Stimulated activated CD4-positive, alpha-beta T cell treated with anti-CD3 and anti-CD28 coated beads, Interleukin-15, amount 100 ng/mL, for 24 hours (primary cell): ENCODE measurements around the gene SF3B2.
"Not testable (repeated sequence)": the region's sequence is repeated elsewhere in the genome, so short reads cannot be mapped to it uniquely, and the experiment has no call there.

ENCODE experiments used
- DNase-seq: peaks from one replicate; pipeline ENCODE4 v3.0.0-alpha.2; 2020

SF3B2 gene

GRCh38 chr11:66016793-66017177 is 35.4 kb upstream of the SF3B2 start:
- no peak for DNase-seq

GRCh38 chr11:66017321-66017720 is 34.8 kb upstream of the SF3B2 start:
- DNase-seq = no peak

DNA sequence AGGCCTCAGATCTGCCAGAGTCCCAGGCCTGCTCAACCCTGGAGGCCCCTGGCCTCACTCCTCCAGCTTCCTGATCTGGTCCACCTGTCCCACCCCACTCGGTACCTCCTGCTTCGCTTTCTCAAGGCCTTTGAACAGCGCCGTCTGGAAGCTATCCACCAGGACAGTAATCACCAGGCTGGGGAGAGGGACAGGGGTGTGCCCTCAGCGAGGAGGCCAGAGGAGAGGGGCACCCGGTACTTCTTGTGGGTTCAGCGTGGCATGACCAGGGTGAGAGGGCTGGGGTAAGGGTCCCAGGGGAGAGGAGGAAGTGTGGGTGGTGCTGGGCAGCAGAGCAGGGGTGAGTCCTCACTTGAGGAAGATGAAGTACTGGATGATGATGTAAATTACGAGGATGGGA is 32.0 kb upstream of the SF3B2 start:
- no peak for DNase-seq

DNA sequence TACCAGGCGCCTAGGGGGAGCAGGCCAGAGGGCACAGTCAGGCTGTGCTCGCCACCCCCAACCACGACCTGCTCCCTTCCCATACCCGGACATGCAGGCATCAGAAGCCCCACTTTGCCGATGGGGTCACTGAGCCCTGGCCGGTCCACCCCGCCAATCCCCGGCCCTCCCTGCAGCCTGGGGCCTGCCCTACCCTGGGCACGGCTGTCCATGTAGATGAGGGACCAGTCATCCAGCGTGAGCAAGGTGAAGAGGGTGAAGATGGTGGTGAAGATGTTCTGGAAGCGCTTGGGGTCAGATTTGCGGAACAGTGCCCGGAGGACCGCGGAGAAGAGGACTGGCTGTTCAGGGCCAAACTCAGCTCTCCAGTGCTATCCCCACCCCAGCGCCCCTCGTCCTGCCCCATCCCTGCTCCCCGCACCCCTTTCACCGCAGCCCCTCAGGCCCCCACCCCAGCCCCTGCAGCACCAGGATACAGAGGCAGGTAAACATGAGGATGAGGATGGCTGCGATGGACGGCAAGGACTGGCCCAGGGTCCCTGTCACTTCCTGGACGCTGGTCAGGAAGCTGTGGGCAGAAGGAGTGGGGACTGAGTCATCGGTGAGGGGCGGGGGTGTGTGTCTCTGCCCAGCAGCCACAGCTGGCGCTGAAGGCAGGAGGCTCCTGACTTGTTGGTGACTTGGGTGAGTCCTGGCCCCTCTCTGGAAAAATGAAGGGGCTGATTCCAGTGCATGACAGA is 31.4 kb upstream of the SF3B2 start:
- DNase-seq = no peak

DNA sequence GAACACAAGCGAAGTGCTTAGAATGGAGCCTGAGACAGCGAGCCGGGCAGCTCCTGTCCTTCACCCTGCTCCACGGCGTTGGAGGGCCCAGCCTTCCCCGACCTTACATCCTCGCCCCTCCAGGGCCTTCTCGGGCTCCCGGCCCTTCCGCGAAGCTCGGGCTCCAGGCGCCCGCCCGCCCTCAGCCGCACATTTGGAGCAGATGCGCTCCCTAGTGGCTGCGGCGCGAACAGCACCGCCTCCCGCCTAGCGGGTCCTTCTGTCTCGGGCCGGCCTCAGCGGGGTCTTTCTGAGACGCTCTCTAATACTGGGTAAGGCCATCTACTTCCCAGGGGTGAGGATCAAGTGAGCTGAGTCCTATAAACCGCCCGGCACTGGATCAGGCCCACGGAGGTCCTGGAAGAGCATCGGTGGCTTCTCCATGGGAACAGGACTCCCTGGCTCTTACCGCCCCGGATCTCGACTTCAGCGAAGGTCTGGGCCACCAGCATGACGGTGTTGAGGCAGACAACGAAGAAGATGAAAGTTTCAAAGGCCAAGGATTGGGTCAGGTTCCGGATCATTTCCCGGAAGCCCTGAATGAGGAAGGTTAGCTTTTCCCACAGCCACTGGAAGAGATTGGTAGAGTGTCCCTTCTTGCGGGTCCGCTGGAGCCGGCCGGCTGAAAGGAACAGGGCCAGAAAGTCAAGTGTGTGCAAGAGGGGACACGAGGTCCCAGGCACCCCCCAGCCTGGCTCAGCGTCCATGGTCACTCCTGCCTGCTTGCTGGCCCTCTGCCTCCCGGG is 29.6 kb upstream of the SF3B2 start:
- DNase-seq = peak; percentile 87

DNA sequence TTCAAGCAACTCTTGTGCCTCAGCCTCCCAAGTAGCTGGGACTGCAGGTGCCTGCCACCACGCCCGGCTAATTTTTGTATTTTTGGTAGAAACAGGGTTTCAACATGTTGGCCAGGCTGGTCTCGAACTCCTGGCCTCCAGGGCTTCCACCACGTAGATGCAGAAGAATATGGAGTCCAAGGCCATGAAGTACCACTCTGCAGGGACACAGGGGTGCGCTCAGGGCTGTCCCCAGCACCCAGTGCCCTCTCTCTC is 29.1 kb upstream of the SF3B2 start:
- not testable (repeated sequence) for DNase-seq

GRCh38 chr11:66026017-66026529 is 26.1 kb upstream of the SF3B2 start, which contains the start of gene CATSPER1:
Gene CATSPER1, minus strand, starts transcription at chr11:66026479. Its CDS starts 100 bp downstream, at chr11:66026379.
- DNase-seq = no peak

DNA sequence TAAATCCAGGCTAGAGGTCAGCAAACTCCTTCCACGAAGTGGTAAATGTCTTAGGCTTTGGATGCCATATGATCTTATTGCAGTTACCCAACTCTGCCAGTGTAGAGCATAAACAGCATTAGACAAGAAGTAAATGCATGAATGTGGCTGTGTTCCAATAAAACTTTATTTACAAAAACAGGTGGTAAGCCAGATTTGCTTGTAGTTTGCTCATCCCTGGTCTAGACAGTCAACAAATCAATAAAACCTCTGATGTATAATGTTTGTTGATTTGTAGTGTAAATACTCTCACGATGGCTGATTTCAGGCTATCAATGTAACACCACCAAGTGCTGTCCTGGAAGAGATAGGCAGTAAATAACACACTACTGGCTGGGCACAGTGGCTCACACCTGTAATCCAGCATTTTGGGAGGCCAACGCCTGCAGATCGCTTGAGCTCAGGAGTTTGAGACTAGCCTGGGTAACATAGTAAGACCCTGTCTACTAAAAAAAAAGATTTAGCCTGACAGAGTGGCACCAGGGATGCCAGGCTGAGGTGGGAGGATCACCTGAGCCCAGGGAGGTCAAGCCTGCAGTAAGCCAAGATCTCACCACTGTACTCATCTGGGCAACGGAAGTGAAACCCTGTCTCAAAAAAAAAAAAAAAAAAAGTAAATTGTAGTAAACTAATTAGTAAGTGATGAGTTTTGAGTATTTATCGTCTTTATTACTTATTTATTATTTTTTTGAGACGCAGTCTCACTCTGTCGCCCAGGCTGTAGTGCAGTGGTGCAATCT is 19.0 kb upstream of the SF3B2 start:
- no peak for DNase-seq

GRCh38 chr11:66035653-66036333 is 16.4 kb upstream of the SF3B2 start:
- no peak for DNase-seq

DNA sequence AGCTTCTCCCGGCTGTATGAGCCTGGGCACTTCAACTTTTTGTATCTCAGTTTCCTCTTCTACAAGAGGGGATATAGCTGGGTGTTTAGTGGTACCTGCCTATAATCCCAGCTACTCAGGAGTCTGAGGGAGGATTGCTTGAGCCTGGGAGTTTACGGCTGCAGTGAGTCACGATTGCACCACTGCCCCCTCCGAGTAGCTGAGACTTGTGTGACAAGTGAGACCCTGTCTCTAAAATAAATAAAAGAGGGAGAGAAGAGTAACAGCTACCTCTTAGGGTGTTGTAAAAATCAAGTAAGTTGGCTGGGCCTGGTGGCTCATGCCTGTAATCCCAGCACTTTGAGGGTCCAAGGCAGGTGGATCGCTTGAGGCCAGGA is 15.8 kb upstream of the SF3B2 start:
- DNase-seq = no peak

DNA sequence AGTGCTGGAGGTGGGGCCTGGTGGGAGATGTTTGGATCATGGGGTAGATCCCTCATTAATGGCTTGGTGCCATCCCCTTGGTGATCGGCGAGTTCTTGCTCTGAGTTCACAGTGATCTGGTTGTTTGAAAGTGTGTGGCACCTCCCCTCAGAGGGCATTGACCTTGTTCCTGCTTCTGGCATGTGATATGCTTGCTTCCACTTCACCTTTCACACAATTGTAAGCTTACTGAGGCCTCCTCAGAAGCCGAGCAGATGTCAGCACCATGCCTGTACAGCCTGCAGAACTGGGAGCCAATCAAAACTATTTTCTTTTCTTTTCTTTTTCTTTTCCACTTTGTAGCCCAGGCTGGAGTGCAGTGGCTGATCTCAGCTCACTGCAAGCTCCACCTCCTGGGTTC is 14.8 kb upstream of the SF3B2 start:
- no peak for DNase-seq

DNA sequence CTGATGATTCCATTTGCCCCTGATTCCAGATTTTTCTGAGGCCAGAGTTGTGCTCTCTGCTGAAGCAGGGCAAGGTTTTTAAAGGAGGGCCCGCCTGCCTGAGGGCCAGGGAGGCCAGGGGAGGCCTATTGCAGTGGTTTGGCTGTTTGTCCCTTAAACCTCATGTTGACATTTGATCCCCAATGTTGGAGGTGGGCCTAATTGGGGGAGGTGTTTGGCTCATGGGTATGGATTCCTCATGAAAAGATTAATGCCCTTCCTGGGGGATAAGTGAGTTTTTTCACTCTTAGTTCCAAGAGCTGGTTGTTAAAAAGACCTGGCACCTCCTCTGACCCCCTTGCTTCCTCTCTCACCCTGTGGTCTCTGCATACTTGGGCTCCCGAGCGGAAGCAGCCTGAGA is 12.4 kb upstream of the SF3B2 start:
- DNase-seq = no peak

GRCh38 chr11:66042227-66042995 is 9.8 kb upstream of the SF3B2 start:
- DNase-seq = no peak

DNA sequence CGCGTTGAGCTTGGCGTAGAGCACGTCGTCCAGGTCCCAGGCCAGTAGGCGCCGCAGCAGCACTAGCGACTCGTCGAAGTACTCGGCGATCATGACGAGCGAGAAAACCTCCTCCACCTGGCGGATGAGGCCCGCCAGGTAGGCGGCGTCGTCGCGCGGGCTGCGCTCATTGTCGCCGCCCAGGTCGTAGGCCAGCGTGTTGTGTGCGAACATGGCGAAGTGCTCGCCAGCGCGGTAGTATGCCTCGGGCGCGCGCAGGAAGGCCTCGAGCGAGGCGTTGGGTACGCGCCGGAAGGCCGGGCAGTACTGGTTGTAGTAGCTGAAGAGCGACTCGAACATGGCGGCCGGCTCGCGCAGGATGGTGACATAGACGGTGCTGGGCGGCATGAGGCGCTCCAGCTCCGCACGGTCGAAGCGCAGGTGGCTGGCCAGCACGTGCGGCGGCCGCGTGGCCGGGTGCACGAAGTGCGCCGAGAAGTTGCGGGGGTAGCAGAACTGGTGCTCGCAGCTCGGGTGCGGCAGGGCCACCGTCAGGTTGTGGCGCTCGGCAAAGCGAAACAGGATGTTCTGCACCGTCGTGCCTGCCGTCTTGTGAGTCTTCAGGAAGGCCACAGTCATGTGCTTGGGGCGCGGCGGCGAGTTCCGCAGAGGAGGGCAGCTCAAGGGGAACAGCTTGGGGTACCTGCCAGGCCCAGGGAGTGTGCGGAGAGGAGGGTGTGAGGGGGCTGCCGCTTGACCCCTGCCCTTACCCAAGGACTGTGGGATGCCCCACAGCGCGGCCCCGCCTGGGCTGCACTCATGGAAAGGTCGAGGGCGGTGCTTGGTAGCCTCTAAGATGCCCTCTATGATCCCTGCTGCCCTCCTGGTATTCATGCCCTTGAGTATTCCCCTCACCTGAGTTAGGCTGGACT is 8.9 kb upstream of the SF3B2 start:
- DNase-seq = no peak

DNA sequence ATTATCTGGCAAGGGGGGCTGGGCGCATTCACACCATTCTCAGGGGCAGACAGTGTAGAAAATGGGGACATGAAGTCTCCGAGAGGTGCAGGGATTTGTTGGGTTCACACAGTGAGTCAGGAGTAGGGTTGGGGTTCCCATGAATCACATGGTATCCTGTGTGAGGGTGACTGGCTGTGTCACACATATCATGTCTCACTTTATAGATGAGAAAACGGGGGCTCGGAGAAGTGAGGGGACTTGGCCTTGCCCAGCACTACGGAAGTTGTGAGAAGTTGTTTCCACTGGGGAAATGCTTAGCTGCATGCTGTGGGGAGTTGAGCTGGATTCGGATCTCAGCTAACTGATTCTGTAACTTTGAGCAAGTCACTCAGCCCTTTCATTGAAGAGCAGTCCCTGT is 7.4 kb upstream of the SF3B2 start:
- DNase-seq = peak; percentile 21

GRCh38 chr11:66045177-66045639 is 7.0 kb upstream of the SF3B2 start:
- peak; percentile 87 for DNase-seq

DNA sequence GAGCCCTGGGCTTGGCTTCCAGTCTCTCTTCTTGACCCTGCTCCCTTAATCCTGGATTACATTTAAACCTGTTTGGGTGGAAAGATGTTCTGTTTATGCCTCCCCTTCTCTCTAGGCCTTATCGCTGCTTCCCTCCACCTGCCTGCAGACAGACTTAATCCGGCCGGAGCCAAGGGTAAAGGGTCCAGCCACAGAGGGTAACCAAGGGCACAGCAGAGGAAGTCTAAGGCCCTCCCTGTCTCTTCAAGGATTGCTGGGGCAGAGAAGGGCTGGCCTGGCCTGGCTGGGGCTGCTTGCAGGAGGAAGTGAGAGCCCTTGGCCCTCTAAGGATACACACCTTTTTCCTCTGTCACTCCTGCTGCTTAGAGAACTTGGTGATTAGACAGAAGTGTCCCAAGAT is 5.3 kb upstream of the SF3B2 start:
- no peak for DNase-seq

GRCh38 chr11:66047541-66048365 is 4.4 kb upstream of the SF3B2 start:
- DNase-seq = no peak

GRCh38 chr11:66048547-66049323 is 3.4 kb upstream of the SF3B2 start, which contains the start of gene GAL3ST3:
Gene GAL3ST3, minus strand, starts transcription at chr11:66049161. Its CDS starts 3,746 bp downstream, at chr11:66045415.
- no peak for DNase-seq
